HG02973 (cell line): ENCODE measurements around the gene CARHSP1.
"Not testable (repeated sequence)": the region's sequence is repeated elsewhere in the genome, so short reads cannot be mapped to it uniquely, and the experiment has no call there.

Experiments used
- ATAC-seq: cut with Tn5 transposase; IDR thresholded peaks from one replicate; pipeline ENCODE4 v1.9.1; 2021; ENCODE audit warnings: moderate library complexity; ENCODE audit not compliant: unreplicated experiment

Gene CARHSP1

DNA sequence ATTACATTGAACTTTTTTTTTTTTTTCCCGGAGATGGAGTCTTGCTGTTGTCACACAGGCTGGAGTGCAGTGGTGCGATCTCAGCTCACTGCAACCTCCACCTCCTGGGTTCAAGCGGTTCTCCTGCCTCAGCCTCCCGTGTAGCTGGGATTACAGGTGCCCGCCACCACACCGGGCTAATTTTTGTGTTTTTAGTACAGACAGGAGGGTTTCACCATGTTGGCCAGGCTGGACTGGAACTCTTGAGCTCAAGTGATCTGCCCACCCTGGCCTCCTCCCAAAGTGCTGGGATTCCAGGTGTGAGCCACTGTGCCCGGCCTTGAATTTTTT, 5.0 kb upstream of the CARHSP1 start:
- ATAC-seq = not testable (repeated sequence)

- no peak for ATAC-seq
Measured at GRCh38 chr16:8872967-8873865, 4.4 kb upstream of the CARHSP1 start.

DNA sequence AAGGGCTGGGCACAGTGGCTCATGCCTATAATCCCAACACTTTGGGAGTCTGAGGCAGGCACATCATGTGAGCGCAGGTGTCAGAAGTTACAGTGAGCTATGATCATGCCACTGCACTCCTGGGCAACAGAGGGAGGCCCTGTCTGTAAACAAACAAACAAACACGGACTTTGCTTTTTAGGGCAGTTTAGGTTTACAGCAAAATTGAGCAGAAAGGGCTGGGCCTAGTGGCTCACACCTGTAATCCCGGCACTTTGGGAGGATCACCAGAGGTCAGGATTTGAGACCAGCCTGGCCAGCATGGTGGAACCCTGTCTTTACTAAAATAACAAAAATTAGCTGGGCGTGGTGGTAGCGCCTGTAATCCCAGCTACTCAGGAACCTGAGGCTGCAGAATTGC, 3.3 kb upstream of the CARHSP1 start:
- no peak for ATAC-seq

- not testable (repeated sequence) for ATAC-seq
Measured at GRCh38 chr16:8869988-8870241, 1.1 kb upstream of the CARHSP1 start.

DNA sequence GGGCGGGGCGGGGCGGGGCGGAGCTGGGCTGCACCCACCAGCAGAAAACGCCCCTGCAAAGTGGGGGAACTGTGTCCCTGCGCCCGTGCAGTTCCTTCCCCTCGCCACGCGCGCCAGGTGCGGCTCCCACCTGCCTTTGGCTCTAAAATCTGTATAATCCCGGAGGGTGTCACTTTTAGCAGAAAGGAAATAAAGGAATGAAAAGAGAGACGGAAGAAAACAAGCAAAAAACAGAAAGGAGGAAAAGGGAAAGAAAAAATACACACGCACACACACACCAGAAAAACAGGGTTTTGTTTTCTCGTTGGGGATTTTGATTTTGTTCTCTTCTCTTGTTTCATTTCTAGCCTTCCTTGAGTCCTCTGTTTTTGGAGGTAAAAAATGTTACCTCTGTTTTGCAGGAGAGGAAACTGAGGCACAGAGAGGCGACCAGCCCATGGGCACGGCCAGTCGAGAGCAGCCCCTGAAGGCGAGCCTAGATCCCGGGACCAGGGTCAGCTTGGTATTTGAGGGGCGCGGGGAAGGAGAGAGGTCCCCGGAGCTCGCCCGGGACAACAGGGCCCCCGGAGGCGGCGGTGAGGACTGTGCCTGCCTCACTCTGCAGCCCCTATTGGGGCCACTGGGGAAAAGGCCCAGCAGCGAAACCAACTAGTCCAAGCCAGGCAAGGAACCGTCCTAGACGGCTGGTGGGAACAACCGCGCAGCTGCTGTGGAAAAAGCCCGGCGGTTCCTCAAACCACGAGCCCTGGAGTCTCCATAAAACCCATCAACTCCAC, 594 bp upstream of the CARHSP1 start:
- no peak for ATAC-seq

DNA sequence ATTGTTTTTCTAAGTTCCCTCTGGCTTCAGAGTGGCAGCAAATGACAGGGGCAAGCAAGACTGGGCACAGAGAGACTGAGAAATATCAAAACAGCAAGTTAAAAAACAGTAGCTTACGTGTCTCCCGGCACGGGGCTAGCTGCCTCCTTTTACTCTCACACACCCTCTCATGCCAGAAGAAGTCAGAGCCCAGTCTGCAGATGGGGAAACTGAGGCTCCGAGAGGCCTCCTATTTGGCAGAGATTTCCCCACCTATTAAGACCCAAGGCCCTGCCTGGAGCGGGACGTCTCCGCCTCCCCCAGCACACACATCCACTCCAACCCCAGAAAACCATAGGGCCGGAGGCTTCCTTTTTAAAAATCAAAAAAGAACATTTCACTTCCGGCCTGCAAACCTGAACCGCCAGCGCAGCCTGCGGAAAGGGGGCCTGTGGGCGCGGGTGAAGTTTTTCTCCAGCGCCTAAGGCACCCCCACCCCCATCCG, 832 bp downstream of the CARHSP1 start:
- ATAC-seq = no peak

- no peak for ATAC-seq
Measured at GRCh38 chr16:8867216-8867931, 1.4 kb downstream of the CARHSP1 start.

- no peak for ATAC-seq
Measured at GRCh38 chr16:8866884-8867215, 2.0 kb downstream of the CARHSP1 start.

- ATAC-seq = no peak
Measured at GRCh38 chr16:8866118-8866883, 2.5 kb downstream of the CARHSP1 start.

GRCh38 chr16:8865145-8865882, 3.5 kb downstream of the CARHSP1 start:
- no peak for ATAC-seq

DNA sequence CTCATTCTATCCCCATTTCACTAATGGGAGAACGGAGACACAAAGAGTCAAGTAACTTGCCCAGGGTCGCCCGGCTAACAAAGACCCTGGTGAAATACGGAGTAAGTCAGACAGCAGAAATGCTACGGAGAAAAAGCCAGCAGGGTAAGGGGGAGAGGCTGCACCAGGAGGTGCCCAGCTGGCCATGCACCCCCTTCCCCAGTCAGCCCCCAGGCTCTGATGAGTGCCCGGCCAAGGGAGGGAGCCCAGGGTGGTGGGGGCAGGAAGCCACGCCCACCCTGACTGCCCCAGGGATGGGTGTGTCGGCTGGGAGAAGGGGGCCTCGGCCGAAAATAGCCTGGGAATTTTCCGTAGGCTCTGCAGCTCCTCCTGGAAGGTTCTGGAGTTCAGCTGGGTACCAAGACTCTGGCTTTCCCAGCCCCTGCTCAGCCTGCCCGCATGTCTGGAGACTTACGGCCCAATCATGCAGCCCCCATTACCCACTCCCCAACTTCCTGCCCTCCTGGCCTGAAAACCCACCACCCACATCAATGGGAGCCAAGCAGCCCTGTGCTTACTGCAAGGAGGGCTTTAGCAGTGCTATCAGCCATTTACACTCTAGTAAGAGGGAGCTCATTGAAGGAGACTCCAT, 4.2 kb downstream of the CARHSP1 start:
- no peak for ATAC-seq

DNA sequence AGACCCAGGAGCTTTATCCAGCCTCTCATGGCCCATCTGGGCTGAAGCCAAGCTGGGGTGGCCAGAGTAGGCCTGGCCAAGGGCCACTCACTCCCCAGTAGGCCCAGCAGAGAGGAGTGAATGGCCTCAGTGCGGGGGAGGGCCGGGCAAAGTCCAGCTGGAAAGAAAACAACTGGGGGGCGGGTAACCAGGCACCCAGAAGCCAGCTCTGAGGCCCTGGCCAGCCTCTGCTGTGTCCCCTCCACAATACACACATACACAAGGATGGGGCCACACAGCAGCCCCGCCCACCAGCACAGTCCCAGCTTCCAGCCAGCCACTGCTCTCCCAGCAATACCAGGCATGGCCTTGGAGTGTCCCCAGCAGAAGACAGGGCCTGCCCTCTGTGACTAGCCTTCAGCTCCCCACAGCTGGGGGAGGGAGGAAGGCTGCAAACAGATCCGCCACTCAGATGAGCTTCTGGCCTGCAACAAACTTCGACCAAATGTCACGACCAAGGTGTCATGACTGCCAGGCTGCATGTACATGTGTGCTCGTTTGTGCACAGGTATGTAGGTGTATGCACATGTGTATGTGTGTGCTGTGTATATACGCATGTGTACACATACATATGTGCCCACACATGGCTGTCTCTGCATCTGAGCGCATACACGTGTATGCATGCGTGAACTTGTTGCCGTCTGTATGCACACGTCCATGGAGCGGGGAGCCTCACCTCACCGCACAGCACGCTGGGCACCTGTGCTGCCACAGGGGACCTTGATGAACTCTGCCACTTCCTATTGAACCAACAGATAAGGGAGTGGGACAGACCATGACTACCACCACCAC, 5.0 kb downstream of the CARHSP1 start:
- no peak for ATAC-seq

- ATAC-seq = no peak
Measured at GRCh38 chr16:8862309-8863130, 6.3 kb downstream of the CARHSP1 start.

GRCh38 chr16:8861563-8862308, 7.1 kb downstream of the CARHSP1 start:
- ATAC-seq = no peak

GRCh38 chr16:8859913-8860881, 8.6 kb downstream of the CARHSP1 start:
- no peak for ATAC-seq
